Suprapubic skin (tissue), 4 donors: ENCODE results near the gene MSN. TPM values are rescaled to one million over a fixed set of nuclear protein-coding genes. Genes with fewer than 3 reads are reported as not detected.

Experiments used
- DNase-seq, 2 donors: peaks; one replicate each; pipeline ENCODE4 v3.0.0-alpha.2; 2019; ENCODE audit warnings: low spot score in 2 of 2
- H3K27ac ChIP-seq: fragments of 200-600 bp; sonication (generic); one replicate; pipeline ENCODE4 v1.5.1; 2019
- H3K27me3 ChIP-seq: fragments of 200-600 bp; sonication (generic); one replicate; pipeline ENCODE4 v1.5.1; 2019
- H3K36me3 ChIP-seq: fragments of 200-600 bp; sonication (generic); one replicate; pipeline ENCODE4 v1.5.1; 2019
- H3K4me1 ChIP-seq: fragments of 200-600 bp; sonication (generic); one replicate; pipeline ENCODE4 v1.5.1; 2019
- H3K4me3 ChIP-seq: fragments of 200-600 bp; sonication (generic); one replicate; pipeline ENCODE4 v1.5.1; 2019; ENCODE audit warnings: mild to moderate bottlenecking
- H3K9me3 ChIP-seq: fragments of 200-600 bp; sonication (generic); one replicate; pipeline ENCODE4 v1.5.1; 2019
- CTCF ChIP-seq, 2 donors: fragments of 200-600 bp in 1 of 2; fragments of 450-650 bp in 1 of 2; sonication (generic) in 1 of 2; IDR thresholded peaks; one replicate each; pipeline ENCODE4 v1.5.1; 2016 to 2019; ENCODE audit warnings: antibody characterized with exemption in 2 of 2, mild to moderate bottlenecking in 1 of 2, moderate library complexity in 1 of 2
- EP300 ChIP-seq: sonication (generic); formaldehyde crosslinking; IDR thresholded peaks from one replicate; pipeline ENCODE4 v1.6.1; 2017; ENCODE audit warnings: antibody characterized with exemption
- POLR2A ChIP-seq, 2 donors: fragments of 450-650 bp; IDR thresholded peaks; one replicate each; pipeline ENCODE4 v1.6.1; 2017; ENCODE audit warnings: antibody characterized with exemption in 2 of 2, mild to moderate bottlenecking in 2 of 2, moderate library complexity in 2 of 2
- POLR2AphosphoS5 ChIP-seq, 3 donors: sonication (generic); formaldehyde crosslinking; IDR thresholded peaks; one replicate each; pipeline ENCODE4 v1.6.1; 2017; ENCODE audit warnings: antibody characterized with exemption in 3 of 3
- WGBS: methylation state at CpG from one replicate; pipeline ENCODE4 v1.1.5; 2018; 5-methylcytosine and 5-hydroxymethylcytosine counted together
- total RNA-seq, 4 donors: library from RNA; depleted of rRNA; stranded (reverse); fragments of >200 nt; gene quantifications; one replicate each; pipeline ENCODE4 v1.1.0, GENCODE V29; 2016

MSN gene
- total RNA-seq, 4 donors from 2014 or later: 127 to 184 (median 169) TPM

- Histone ChIP-seq H3K4me1 (peaks cover 85% of the 10 kb centered on the region), H3K27me3 (no peaks in the 10 kb centered on the region), H3K27ac (peak overlapping the region; percentile 76), H3K4me3 (peak overlapping the region; percentile 9), H3K36me3 (no peaks in the 10 kb centered on the region), H3K9me3 (no peaks in the 10 kb centered on the region)
- TF ChIP-seq CTCF (IDR thresholded peaks at IDR 0.05): no peak
- TF ChIP-seq EP300: no peak
- no peak for DNase-seq
- WGBS: 40% methylated on average over 6 of the region's 6 CpGs
These were observed 6.9 kb downstream of the MSN start for GRCh38 chrX:65674204-65674893.

- DNase-seq: no peak
- Histone ChIP-seq H3K9me3 (no peaks in the 10 kb centered on the region), H3K27me3 (no peaks in the 10 kb centered on the region), H3K4me1 (peaks cover 61% of the 10 kb centered on the region), H3K4me3 (no peak overlapping the region), H3K36me3 (no peaks in the 10 kb centered on the region), H3K27ac (peak overlapping the region; percentile 73)
- no peak for TF ChIP-seq CTCF (IDR thresholded peaks at IDR 0.05)
- TF ChIP-seq POLR2AphosphoS5 (IDR thresholded peaks at IDR 0.05): peak in 1 of 3 donors; percentile 25
- no peak for TF ChIP-seq POLR2A (IDR thresholded peaks at IDR 0.05)
- 26% methylated on average over 3 of the region's 3 CpGs for WGBS
These were observed 10.6 kb downstream of the MSN start for GRCh38 chrX:65677954-65678469.

GRCh38 chrX:65679071-65679540, 11.7 kb downstream of the MSN start:
- DNase-seq: no peak
- TF ChIP-seq EP300: no peak
- no peak for TF ChIP-seq POLR2AphosphoS5 (IDR thresholded peaks at IDR 0.05)
- no peak for TF ChIP-seq POLR2A (IDR thresholded peaks at IDR 0.05)
- no peaks in the 10 kb centered on the region for H3K27me3 ChIP-seq
- H3K4me3 ChIP-seq: no peak overlapping the region
- H3K36me3 ChIP-seq: no peaks in the 10 kb centered on the region
- H3K9me3 ChIP-seq: no peaks in the 10 kb centered on the region
- WGBS: 15% methylated on average over 1 of the region's 1 CpG
- H3K27ac ChIP-seq: peak overlapping the region; percentile 73
- peaks cover 50% of the 10 kb centered on the region for H3K4me1 ChIP-seq

- Histone ChIP-seq H3K4me3 (no peak overlapping the region), H3K36me3 (no peaks in the 10 kb centered on the region), H3K9me3 (no peaks in the 10 kb centered on the region), H3K27ac (no peak overlapping the region), H3K27me3 (no peaks in the 10 kb centered on the region), H3K4me1 (peaks cover 43% of the 10 kb centered on the region)
- no peak for TF ChIP-seq EP300
- TF ChIP-seq POLR2AphosphoS5 (IDR thresholded peaks at IDR 0.05): no peak
- TF ChIP-seq CTCF (IDR thresholded peaks at IDR 0.05): no peak
- no peak for TF ChIP-seq POLR2A (IDR thresholded peaks at IDR 0.05)
- no peak for DNase-seq
These were observed 14.4 kb downstream of the MSN start for GRCh38 chrX:65681810-65682209.

GRCh38 chrX:65685112-65685511, 17.7 kb downstream of the MSN start:
- TF ChIP-seq POLR2AphosphoS5 (IDR thresholded peaks at IDR 0.05) (no peak), CTCF (IDR thresholded peaks at IDR 0.05) (no peak), POLR2A (IDR thresholded peaks at IDR 0.05) (no peak), EP300 (no peak)
- Histone ChIP-seq H3K27me3 (no peaks in the 10 kb centered on the region), H3K4me1 (peaks cover 39% of the 10 kb centered on the region), H3K9me3 (no peaks in the 10 kb centered on the region), H3K4me3 (no peak overlapping the region), H3K36me3 (no peaks in the 10 kb centered on the region), H3K27ac (no peak overlapping the region)
- WGBS: 100% methylated on average over 1 of the region's 1 CpG
- no peak for DNase-seq
